ENCODE data around the gene RNF220.

RNF220 gene

GRCh38 chr1:44425341-44426082, 20.5 kb downstream of the RNF220 start:
- in situ Hi-C loops (cut with MboI; ENCODE audit: low sequenced_read_pairs): no loop called here

- in situ Hi-C loops (cut with MboI; ENCODE audit: low sequenced_read_pairs): no loop called here
Measured at GRCh38 chr1:44431861-44432260, 26.8 kb downstream of the RNF220 start.

GRCh38 chr1:44433209-44433608, 28.2 kb downstream of the RNF220 start:
- in situ Hi-C loops (cut with MboI; ENCODE audit: low sequenced_read_pairs): no loop called here

GRCh38 chr1:44436401-44437106, 31.5 kb downstream of the RNF220 start:
- in situ Hi-C loops (cut with MboI; ENCODE audit: low sequenced_read_pairs): no loop called here

- in situ Hi-C loops (cut with MboI; ENCODE audit: low sequenced_read_pairs): no loop called here
Measured at GRCh38 chr1:44437107-44437716, 32.2 kb downstream of the RNF220 start.

- in situ Hi-C loops (cut with MboI; ENCODE audit: low sequenced_read_pairs): no loop called here
Measured at GRCh38 chr1:44442791-44443190, 37.7 kb downstream of the RNF220 start.

GRCh38 chr1:44447051-44447810, 42.2 kb downstream of the RNF220 start:
- in situ Hi-C loops (cut with MboI; ENCODE audit: low sequenced_read_pairs): no loop called here

- in situ Hi-C loops (cut with MboI; ENCODE audit: low sequenced_read_pairs): no loop called here
Measured at GRCh38 chr1:44453798-44454349, 48.8 kb downstream of the RNF220 start.

GRCh38 chr1:44454704-44455103, 49.6 kb downstream of the RNF220 start:
- in situ Hi-C loops (cut with MboI; ENCODE audit: low sequenced_read_pairs): no loop called here

GRCh38 chr1:44460107-44460882, 55.2 kb downstream of the RNF220 start:
- in situ Hi-C loops (cut with MboI; ENCODE audit: low sequenced_read_pairs): no loop called here

GRCh38 chr1:44464361-44464760, 59.3 kb downstream of the RNF220 start:
- in situ Hi-C loops (cut with MboI; ENCODE audit: low sequenced_read_pairs): no loop called here

- in situ Hi-C loops (cut with MboI; ENCODE audit: low sequenced_read_pairs): no loop called here
Measured at GRCh38 chr1:44467566-44467965, 62.5 kb downstream of the RNF220 start.

- in situ Hi-C loops (cut with MboI; ENCODE audit: low sequenced_read_pairs): no loop called here
Measured at GRCh38 chr1:44471911-44472453, 66.9 kb downstream of the RNF220 start.

GRCh38 chr1:44472620-44473525, 67.8 kb downstream of the RNF220 start:
- in situ Hi-C loops (cut with MboI; ENCODE audit: low sequenced_read_pairs): no loop called here

GRCh38 chr1:44476891-44477290, 71.8 kb downstream of the RNF220 start:
- in situ Hi-C loops (cut with MboI; ENCODE audit: low sequenced_read_pairs): no loop called here

- in situ Hi-C loops (cut with MboI; ENCODE audit: low sequenced_read_pairs): no loop called here
Measured at GRCh38 chr1:44481701-44482100, 76.6 kb downstream of the RNF220 start.

- in situ Hi-C loops (cut with MboI; ENCODE audit: low sequenced_read_pairs): no loop called here
Measured at GRCh38 chr1:44483089-44483874, 78.2 kb downstream of the RNF220 start.

GRCh38 chr1:44484155-44484688, 79.2 kb downstream of the RNF220 start:
- in situ Hi-C loops (cut with MboI; ENCODE audit: low sequenced_read_pairs): no loop called here

All from HL-60/S4 (cell line).